Glutamatergic neuron (in vitro differentiated cells): ENCODE results near the gene CD3E. TPM values are rescaled to one million over a fixed set of nuclear protein-coding genes. Genes with fewer than 3 reads are reported as not detected.

ENCODE experiments used
- DNase-seq: peaks from one replicate; pipeline ENCODE4 v3.0.0; 2022
- H3K27ac Mint-ChIP-seq: one replicate; pipeline ENCODE4 v1.8.0; 2020; ENCODE audit warnings: mild to moderate bottlenecking, mixed read lengths, inconsistent platforms; ENCODE audit not compliant: unreplicated experiment
- H3K27me3 Mint-ChIP-seq: one replicate; pipeline ENCODE4 v1.8.0; 2020; ENCODE audit warnings: mild to moderate bottlenecking, moderate library complexity, mixed read lengths, inconsistent platforms; ENCODE audit not compliant: unreplicated experiment
- H3K36me3 Mint-ChIP-seq: one replicate; pipeline ENCODE4 v1.8.0; 2020; ENCODE audit warnings: mild to moderate bottlenecking, mixed read lengths, inconsistent platforms; ENCODE audit not compliant: unreplicated experiment
- H3K4me1 Mint-ChIP-seq: one replicate; pipeline ENCODE4 v1.8.0; 2020; ENCODE audit warnings: mild to moderate bottlenecking, low read depth, mixed read lengths, inconsistent platforms; ENCODE audit not compliant: unreplicated experiment
- H3K4me3 Mint-ChIP-seq: one replicate; pipeline ENCODE4 v1.8.0; 2020; ENCODE audit warnings: mild to moderate bottlenecking, mixed read lengths, inconsistent platforms; ENCODE audit not compliant: unreplicated experiment
- H3K9me3 Mint-ChIP-seq: one replicate; pipeline ENCODE4 v1.8.0; 2020; ENCODE audit warnings: mild to moderate bottlenecking, moderate library complexity, mixed read lengths, inconsistent platforms; ENCODE audit not compliant: unreplicated experiment
- total RNA-seq: library from RNA; stranded (reverse); fragmentation: NEBNext Ultra II Directional; extraction: Animal tissue kit (Norgen Biotek cat#: 25700); gene quantifications from one replicate; pipeline ENCODE4 v1.2.1, GENCODE V29; 2021; ENCODE audit not compliant: unreplicated experiment
- TF ChIP-seq, protein P1 (sequence below): fragments of 200-600 bp; sonication (generic); IDR thresholded peaks from one replicate; pipeline ENCODE4 v1.5.0; 2021; ENCODE audit not compliant: partially characterized antibody, unreplicated experiment

The CD3E gene
- total RNA-seq, 1 donor from 2014 or later: not detected

DNA sequence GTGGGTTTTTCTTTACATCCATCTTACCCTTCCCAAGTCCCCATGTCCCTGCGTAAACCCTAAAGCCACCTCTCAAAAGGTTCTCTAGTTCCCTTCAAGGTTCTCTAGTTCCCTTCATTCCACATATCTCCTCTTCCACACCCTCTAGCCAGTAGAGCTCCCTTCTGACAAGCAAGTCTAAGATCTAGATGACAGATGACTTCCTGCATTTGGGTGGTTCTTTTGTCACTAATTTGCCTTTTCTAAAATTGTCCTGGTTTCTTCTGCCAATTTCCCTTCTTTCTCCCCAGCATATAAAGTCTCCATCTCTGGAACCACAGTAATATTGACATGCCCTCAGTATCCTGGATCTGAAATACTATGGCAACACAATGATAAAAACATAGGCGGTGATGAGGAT is 7.8 kb downstream of the CD3E start:
- Mint-ChIP-seq H3K4me3 (no peak overlapping the region), H3K9me3 (peaks cover 9% of the 10 kb centered on the region), H3K27me3 (peaks cover 9% of the 10 kb centered on the region), H3K36me3 (no peaks in the 10 kb centered on the region), H3K4me1 (peaks cover 27% of the 10 kb centered on the region), H3K27ac (no peak overlapping the region)
- DNase-seq: no peak
- TF ChIP-seq, protein P1, sequence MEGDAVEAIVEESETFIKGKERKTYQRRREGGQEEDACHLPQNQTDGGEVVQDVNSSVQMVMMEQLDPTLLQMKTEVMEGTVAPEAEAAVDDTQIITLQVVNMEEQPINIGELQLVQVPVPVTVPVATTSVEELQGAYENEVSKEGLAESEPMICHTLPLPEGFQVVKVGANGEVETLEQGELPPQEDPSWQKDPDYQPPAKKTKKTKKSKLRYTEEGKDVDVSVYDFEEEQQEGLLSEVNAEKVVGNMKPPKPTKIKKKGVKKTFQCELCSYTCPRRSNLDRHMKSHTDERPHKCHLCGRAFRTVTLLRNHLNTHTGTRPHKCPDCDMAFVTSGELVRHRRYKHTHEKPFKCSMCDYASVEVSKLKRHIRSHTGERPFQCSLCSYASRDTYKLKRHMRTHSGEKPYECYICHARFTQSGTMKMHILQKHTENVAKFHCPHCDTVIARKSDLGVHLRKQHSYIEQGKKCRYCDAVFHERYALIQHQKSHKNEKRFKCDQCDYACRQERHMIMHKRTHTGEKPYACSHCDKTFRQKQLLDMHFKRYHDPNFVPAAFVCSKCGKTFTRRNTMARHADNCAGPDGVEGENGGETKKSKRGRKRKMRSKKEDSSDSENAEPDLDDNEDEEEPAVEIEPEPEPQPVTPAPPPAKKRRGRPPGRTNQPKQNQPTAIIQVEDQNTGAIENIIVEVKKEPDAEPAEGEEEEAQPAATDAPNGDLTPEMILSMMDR: no peak

- Mint-ChIP-seq H3K27ac (no peak overlapping the region), H3K27me3 (peaks cover 9% of the 10 kb centered on the region), H3K4me3 (peak overlapping the region; percentile 65), H3K9me3 (peaks cover 9% of the 10 kb centered on the region), H3K36me3 (no peaks in the 10 kb centered on the region), H3K4me1 (peaks cover 27% of the 10 kb centered on the region)
- no peak for DNase-seq
- TF ChIP-seq, protein P1: no peak
These were observed 8.7 kb downstream of the CD3E start for GRCh38 chr11:118313242-118313641.

GRCh38 chr11:118314988-118315411 is 10.5 kb downstream of the CD3E start:
- H3K4me3 Mint-ChIP-seq: peak overlapping the region; percentile 71
- peaks cover 9% of the 10 kb centered on the region for H3K27me3 Mint-ChIP-seq
- TF ChIP-seq, protein P1: no peak
- H3K36me3 Mint-ChIP-seq: no peaks in the 10 kb centered on the region
- no peak for DNase-seq
- H3K4me1 Mint-ChIP-seq: peaks cover 27% of the 10 kb centered on the region
- H3K9me3 Mint-ChIP-seq: peaks cover 12% of the 10 kb centered on the region
- peak overlapping the region; percentile 91 for H3K27ac Mint-ChIP-seq

- Mint-ChIP-seq H3K9me3 (peaks cover 12% of the 10 kb centered on the region), H3K4me1 (peaks cover 27% of the 10 kb centered on the region), H3K27ac (no peak overlapping the region), H3K4me3 (no peak overlapping the region), H3K27me3 (peaks cover 5% of the 10 kb centered on the region), H3K36me3 (no peaks in the 10 kb centered on the region)
- DNase-seq: no peak
- TF ChIP-seq, protein P1: no peak
These were observed 13.6 kb downstream of the CD3E start for GRCh38 chr11:118318124-118318523.

GRCh38 chr11:118318581-118319336 is 14.2 kb downstream of the CD3E start:
- no peaks in the 10 kb centered on the region for H3K36me3 Mint-ChIP-seq
- DNase-seq: no peak
- H3K4me3 Mint-ChIP-seq: no peak overlapping the region
- no peak overlapping the region for H3K27ac Mint-ChIP-seq
- TF ChIP-seq, protein P1: no peak
- H3K4me1 Mint-ChIP-seq: peaks cover 25% of the 10 kb centered on the region
- peaks cover 12% of the 10 kb centered on the region for H3K9me3 Mint-ChIP-seq
- peaks cover 5% of the 10 kb centered on the region for H3K27me3 Mint-ChIP-seq
